Hepatocyte (in vitro differentiated cells): ENCODE results near the gene RRN3.

Experiments
- CTCF ChIP-seq: fragments of 200-600 bp; sonication (generic); IDR thresholded peaks from 2 replicates; pipeline ENCODE4 v1.5.1; 2016; ENCODE audit warnings: antibody characterized with exemption, mild to moderate bottlenecking; ENCODE audit not compliant: poor library complexity
- EZH2 ChIP-seq: fragments of 200-600 bp; sonication (generic); IDR thresholded peaks from 2 replicates; pipeline ENCODE4 v1.6.1; 2016; ENCODE audit warnings: antibody characterized with exemption, mild to moderate bottlenecking, borderline replicate concordance
- EZH2phosphoT487 ChIP-seq: fragments of 200-600 bp; sonication (generic); IDR thresholded peaks from one replicate; pipeline ENCODE4 v1.6.1; 2018; ENCODE audit warnings: antibody characterized with exemption, mild to moderate bottlenecking, low read depth, moderate library complexity; ENCODE audit not compliant: unreplicated experiment, severe bottlenecking

- TF ChIP-seq CTCF: no peak
- TF ChIP-seq EZH2: no peak
- no peak for TF ChIP-seq EZH2phosphoT487
Measured at GRCh38 chr16:15034266-15035162, 59.6 kb downstream of the RRN3 start.
